HS-27A (cell line): ENCODE results near the gene SORBS2.
"Not testable (repeated sequence)": the region's sequence is repeated elsewhere in the genome, so short reads cannot be mapped to it uniquely, and the experiment has no call there.

Source experiments
- DNase-seq: peaks from one replicate; pipeline ENCODE4 v3.0.0-alpha.2; 2012; ENCODE audit warnings: low read depth, missing footprints

Gene SORBS2

DNA sequence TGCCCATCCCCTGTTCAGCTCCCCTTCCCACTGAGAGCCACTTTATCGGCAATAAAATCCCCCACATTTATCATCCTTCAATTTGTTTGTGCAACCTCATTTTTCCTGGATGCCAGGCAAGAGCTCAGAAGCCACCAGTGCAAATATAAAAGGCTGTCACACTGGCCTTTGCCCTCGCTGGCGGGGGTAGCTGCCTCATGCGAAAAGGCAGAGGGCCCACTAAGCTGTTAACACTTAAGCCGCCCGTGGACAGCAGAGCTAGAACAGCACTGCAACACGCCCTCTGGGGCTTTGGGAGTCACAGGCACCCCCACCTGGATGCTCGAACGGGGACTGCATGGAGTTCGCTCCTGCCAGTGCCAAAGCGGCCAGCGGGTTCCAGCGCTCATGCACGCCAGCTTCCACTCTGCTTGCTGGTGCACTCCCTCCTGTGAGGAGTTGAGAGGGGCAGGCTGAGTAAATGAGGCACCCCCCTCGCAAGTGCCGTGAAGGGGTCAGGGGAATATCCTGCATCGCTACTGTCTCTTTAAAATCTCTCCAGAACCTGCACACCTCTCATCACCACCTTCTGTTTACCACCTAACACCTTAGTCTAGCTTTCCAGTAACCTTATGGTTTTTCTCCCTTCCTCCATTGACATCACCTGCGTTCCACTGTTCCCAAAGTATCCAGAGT is 99.5 kb downstream of the SORBS2 start:
- no peak for DNase-seq

DNA sequence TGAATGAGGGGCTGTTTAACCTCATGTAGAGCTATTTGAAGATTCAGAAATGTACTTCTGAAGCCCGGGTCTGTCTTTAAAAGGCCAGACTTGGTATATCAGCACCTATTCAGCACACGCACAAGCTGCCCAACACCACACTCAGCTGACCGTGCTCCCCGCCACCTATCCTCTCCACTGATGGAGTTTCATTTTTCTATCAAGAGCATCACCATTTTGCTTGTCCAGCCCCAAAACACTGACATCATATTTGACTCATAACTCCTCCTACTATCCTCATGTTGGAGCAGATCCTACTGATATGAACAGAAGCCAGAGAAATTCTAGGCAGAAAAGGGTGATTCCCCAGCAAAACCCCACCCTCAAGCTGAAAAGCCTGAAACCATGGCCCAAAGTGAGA is 100.3 kb downstream of the SORBS2 start:
- DNase-seq = no peak

DNA sequence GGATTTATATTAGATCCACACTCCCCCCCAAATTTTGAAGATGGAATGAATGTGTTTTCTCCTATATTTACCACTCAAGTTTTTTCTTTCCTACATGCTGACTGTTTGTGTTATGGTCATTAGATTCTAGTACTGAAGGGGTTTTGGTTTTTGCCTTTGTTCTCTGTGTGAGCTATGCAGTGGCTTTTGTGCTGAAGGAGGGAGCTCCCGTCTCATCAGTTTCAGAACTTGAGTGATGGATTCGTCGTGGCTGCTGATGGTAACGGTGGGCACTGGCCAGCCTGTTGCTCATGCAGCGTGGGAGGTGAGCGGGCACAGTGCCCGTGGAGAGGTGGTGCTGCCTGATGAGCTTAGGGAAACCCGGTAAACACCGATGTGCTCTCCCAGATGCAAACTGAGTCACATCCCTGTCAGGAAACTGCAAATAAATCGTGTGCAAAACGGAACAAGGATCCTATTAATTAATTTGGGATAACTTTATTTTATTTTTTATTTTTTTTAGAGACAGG is 101.5 kb downstream of the SORBS2 start:
- no peak for DNase-seq

DNA sequence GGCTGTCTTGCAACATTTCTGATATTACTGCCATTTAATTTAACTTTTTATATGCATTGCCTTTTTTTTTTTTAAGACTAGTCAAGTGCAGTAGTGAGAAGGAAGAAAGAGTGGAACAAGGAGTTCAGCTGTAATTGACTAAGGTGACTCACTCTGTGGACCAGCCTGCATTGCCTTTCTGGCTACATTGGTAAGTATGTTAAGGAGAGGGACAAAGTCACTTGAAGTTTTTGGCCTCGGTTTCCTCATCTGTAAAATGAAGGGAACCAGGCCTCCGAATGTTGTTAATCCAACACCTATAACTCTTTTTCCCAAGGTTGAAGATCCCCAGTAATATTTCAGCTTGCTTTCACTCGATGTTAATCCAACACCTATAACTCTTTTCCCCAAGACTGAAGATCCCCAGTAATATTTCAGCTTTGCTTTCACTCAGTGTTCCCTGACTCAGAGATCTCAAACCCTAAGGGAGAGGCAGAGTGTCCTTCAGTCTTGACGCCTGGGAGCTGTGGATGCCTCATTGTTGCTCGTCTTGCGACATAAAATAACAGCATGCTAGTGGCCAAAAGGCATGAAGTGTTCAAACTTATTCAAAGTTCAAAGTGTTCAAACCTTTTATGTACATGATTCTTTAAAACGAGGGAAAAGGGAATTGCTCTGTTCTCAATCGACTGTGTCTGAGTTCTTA is 102.0 kb downstream of the SORBS2 start:
- no peak for DNase-seq

DNA sequence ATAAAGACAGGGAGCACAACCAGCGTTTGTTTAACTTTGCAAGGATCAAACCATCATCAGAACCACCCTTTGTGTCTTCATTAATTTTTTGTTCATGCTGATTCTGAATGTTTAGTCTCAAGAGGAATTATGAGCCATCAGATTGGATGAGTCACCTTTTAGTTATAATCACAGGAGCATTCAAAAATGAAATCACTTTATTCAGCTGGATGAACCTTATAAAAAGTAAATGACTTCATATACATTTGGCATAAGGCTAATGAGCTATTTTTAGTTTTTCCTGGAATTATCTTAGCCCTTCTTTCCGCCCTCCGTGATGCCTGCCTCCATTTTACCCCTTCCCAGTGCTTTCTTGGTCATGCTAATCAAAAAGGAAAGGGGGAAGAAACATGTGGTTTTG is 103.6 kb downstream of the SORBS2 start:
- no peak for DNase-seq

DNA sequence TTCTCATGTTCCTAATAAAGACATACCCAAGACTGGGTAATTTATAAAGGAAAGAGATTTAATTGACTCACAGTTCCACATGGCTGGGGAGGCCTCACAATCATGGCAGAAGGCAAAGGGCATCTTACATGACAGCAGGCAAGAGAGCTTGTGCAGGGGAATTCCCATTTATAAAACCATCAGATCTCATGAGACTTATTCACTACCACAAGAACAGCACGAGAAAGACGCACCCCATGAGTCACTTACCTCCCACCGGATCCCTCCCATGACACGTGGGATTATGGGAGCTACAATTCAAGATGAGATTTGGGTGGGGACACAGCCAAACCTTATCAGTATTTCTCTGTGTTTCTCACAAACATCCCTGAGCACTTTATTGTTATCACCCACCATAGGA is 104.4 kb downstream of the SORBS2 start:
- DNase-seq = not testable (repeated sequence)

DNA sequence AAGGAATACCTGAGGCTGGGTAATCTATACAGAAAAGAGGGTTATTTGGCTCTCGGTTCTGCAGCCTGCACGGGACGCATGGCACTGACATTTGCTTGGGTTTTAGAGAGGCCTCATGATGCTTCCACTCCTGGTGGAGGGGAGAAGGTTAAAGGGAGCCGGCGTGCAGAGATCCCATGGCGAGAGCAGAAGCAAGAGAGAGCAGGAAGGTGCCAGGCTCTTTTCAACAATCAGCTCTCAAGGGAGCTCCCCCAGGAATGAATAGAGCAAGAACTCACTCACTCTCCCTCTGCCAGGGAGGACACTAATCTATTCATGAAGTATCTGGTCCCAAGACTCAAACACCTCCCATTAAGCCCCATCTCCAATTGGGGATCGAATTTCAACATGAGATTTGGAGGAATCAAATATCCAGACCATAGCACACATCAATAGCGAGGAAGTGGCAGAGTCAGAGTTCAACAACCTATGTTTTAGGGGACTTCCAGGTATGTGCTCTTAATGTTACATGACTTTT is 109.8 kb downstream of the SORBS2 start:
- no peak for DNase-seq

DNA sequence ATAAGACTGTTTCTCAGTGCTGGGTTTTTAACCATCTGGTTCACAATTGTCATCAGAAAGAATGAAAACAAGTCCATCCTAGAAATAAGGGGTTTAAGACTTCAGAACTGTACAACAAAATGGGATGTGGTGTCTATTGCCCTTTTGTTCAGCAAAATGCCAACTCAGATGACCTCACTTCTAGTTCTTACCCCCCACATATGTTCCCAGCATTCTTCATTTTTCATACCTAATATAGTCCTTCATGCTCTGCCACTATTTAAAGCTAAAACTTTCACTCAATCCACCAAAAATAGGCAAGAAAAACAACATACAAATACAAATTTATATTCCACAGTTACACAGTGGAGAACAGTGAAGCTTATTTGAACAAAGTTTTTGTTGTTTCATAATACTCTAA is 111.4 kb downstream of the SORBS2 start:
- no peak for DNase-seq

DNA sequence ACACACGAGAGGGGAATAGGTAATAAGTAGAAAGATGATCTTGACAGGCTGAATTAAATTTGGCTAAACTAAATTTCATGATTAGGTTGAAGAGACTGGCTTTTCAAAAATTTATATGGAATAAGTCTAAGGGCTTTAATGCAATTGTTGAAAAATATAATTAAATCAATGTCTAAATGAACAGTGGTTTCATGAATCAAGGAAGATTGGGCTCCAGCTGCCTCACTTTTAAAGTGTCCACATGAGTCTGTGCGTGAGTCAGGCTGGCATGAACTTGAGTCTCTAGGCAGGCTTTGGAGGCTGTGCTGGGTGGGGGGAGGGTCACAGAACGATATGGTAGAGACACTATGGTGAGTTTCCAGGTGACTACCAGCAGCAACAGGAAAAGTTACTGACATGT is 111.9 kb downstream of the SORBS2 start:
- no peak for DNase-seq

DNA sequence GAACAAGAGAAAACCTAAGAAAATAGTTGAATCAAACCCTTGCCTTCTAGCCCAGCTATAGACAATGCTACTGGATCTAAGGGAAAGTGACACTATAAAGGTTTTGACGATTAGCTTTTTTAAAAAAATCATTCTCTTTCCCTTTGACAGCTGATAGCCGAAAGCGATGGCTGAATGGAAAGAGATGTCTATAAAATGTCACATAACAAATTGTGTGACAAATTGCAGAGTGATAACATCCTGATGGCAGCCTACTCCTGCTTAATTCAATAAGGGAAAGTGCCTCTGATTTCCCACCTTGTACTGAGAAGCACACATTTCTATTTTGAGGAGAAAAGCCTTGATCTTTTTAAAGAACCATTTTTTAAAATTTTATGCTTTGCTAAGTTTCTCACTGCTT is 114.5 kb downstream of the SORBS2 start:
- DNase-seq = no peak

DNA sequence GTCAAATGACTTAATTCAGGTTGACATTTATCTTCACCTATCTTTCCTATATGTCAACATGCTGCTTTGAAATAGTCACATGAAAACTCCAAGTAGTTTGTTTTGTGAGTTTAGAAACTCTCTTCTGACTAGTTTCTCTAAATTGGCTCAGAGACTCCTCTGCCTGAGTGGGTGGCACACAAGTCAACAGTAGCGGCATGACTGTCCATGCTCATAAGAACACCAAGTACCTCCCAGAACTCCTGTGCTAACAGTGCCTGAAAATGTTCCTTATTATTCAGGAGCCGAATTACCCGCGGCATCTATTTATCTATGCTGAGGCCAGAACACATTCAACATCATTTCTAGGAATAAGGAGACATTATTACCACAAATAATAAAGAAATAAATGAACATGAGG is 116.3 kb downstream of the SORBS2 start:
- DNase-seq = no peak

DNA sequence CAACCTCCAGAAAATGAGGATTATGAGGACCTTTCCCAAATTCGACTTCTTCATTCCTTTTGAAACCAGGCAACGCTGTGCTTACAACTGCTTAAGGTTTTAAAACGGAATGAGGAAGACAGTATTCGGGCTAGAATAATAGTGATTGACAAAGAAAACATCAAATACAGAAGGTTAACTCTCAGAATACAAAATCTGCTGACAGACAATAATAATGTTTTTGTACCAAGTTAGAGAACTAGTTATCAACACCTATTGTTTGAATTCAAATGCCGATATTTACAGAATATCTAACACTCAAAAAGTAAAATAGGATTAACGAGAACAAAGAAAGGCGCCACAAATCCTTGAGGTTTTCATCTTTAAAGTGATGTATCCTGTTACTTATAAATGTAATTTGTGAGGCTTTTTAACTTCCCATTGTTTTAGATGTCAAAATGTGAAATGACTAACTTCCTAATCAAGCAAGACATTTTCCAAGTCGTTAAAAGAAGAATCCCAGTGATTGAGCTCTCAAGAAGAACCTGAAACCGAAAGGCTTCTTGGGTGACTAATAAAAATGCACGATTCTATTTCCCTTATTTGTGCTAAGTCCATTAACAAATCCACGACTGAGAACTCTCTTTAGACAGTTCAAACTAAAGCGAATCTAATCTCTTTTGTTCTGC is 118.3 kb downstream of the SORBS2 start:
- DNase-seq = no peak

DNA sequence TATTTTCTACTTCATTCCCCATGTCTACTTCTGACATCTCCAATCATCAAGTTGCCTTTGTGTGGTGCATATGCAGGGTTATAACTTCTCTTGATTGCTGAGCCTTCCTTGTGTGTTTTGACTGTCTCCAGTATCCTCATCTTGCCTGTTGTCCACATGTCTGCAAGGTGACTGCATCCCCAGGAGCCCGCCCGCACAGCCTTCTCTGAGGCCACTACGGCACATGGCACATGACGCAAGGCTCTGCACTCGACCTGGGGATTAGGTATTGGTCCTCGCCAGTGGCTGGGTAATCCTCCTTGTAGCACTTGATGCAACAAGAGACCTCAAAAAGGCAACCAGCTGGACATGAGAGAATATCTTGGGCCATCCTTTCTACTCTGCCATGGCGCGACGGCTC is 122.6 kb downstream of the SORBS2 start:
- DNase-seq = no peak

DNA sequence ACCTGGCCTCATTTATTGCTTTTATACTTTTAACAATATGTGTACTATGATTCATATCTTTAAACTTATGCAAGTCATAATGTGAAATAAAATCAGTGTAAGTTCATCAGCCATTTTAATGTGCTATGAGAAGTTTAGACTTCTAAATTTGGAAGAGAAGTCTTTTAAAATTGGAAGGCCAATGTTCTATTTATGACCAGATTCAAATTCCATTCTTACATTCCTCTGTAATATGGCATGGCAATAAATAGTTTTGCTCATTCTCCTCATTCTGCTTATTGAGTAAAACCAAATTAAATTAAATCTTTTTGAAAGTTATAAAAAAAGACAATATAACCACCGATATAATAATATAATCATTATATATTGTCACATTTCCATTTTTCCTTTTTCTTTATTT is 126.2 kb downstream of the SORBS2 start:
- no peak for DNase-seq

DNA sequence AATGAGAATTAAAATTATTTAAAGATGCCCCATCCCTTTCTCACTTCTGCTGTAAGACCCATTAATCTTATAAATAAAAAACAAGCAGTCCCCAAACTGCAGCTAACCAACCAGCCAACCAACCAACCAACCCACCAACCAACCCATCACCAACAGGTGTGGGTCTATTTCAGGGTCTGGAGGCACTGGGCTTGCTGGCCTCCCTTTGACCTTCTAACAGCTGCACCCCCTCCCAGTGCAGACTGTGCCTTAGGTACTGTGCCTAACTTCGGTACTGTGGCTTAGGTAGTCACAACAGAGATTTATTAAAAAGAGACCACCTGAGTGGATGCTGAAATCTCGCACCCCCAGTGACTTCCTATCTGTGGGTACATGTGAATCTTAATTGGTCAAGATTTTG is 128.1 kb downstream of the SORBS2 start:
- DNase-seq = no peak

DNA sequence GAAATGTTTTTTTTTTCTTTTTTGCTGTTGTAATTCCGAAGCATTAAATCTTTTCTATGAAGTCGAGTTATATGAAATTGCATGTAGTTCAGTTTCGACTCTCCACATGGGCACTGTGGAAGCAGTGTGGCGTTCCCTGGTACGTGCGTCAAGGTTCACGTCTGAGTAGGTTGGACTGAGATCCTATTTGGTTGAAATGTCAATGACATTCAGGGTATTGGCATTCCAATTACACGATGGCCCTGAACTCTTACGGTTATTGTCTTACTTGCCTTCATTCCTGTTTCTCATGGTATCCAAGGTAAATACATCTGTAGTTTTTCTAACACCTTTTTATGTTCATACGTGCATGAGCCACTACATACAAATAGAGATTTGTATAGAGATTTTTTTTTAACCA is 128.8 kb downstream of the SORBS2 start:
- no peak for DNase-seq

DNA sequence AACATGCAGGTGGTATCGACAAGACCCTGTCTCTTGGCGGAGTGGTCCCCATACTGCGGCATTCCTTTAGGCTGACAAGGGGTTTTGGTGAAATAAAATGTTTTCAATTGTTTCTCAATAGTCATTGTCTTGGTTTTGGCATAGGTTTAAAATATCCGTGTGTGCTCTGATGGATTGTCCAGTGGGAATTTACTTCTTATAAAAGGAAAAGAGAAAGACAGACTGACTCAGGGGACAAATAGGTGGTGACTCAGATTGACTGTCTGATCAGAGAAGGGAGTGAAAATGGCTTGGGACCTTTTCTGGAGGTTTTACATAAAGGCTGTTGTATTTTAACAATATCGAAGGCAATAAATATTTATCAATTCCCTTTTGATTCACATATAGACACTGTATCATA is 129.8 kb downstream of the SORBS2 start:
- peak; percentile 22 for DNase-seq

DNA sequence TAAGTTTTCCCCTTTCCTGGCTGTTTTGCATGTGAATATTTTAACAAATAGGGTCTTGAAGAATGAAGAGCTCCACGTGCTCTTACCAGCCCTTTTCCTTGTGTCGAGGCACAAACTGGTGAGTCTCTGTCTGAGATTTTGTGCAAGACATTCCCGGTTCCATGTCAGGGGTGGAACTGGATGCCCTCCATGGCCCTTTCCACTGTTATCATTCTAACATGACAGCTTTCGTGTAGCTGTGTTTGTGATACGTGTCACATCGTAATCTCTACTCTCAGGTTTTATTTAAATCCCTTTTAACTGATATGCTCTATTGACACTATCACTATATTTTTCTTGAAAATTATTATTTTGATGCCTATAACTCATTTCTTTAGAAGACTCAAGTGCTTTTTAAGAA is 130.4 kb downstream of the SORBS2 start:
- DNase-seq = no peak

DNA sequence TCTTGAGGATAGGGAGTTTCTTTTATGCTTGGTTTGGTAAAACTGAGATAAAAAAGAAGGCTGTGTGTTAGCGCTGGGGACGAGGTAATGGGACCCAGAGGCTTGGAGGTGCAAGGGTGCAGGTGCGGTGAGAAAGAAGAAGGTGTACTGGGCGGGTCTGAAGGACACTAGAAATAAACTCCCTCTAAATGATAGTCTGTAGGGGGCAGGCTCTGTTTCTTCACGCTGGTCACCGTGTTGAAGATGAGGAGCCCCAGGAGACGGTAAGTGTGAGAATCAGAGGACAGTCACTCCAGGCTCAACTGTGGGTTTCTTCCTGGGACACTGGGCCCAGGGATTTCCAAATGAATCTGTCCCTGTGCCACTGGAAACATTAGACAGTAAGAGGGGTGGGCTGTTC is 131.4 kb downstream of the SORBS2 start:
- DNase-seq = no peak

DNA sequence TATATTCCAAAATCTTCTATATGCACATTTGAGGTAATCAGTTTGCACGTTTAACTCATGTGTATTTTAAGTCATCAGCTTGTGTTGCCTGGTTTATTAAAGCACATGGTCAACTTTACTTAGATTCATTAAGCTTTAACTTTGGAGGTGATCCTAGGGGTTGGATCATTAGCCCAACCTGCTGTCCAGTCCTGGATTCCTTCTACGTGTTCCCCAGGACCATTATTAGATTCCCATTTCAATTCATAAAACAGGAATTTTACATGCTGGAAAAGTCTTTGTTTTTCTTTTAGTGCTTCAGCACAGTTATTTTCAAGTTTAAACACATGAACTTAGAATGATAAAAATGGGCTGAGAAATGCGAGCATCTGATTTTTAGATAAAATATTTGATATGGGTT is 132.5 kb downstream of the SORBS2 start:
- DNase-seq = no peak

DNA sequence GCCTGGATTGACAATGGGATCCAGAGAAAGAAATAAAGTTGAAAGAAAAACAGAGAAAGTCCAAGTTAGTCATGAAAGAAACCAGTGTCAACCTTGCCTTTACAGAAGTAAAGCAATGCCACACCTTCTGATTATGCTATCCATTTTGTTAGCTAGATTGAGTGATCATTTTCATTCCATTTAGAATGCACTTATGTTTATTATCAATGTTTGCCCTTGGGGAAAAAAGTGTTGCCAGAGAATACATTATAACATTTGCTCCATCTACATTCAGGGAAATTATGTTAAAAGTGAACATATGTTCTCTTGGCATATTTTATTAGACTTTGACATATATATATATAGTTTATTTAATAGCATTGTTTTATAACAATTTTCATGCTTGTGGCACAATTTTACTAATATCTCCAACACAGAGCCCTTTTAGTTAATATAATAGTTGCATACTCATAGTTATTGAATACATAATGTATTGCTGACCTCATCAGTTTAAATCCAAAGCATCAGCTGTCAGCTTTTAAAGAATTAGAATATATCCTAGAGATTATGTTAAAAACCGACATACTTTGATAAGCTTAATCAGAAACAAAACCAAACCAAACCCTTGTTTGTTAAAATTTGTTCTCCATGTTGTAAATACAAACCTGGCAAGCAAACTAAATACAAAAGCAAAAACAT is 134.2 kb downstream of the SORBS2 start:
- no peak for DNase-seq

DNA sequence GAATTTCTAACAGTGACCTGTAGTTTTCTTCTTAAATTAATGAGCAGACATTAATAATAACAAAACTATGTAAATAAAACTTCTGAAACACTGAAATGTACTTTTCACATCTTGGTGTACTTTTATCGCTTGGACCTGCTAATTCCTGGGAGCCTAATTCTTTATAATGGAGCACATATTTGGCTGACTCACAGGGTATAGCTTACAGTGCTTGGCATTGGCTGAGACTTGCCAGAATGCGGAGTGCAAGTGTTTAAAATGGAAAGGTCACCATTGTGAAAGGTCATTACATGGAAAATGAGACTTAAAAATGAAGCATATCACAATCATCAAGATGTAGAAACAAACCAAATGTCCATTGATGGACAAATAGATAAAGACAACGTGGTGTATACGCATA is 139.4 kb downstream of the SORBS2 start:
- no peak for DNase-seq

DNA sequence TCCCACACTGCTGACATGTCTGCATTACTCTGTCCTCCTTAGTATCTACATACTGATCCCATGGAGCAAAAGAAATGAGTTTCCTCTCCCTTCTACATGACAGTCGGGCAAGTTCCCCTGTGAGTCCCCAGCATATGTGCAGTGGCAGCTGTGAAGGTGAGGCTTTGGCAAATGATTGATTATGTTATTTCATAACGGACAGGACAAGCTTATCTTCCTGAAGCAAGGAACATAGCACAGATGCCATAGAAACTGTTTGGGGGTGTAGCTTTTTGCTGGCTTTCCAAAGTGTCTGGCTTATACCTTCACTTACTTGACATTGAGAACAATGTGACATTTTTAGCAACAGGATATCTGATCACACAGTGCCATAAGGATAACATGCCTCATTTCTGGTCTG is 139.8 kb downstream of the SORBS2 start:
- no peak for DNase-seq
